Testis (tissue), 3 donors: ENCODE measurements around the gene EPS8L2. TPM values are rescaled to one million over a fixed set of nuclear protein-coding genes. Genes with fewer than 3 reads are reported as not detected.

Experiments
- DNase-seq: peaks from one replicate; pipeline ENCODE4 v3.0.0-alpha.2; 2019
- H3K27ac ChIP-seq, 2 donors: fragments of 200-600 bp; sonication (generic); one replicate each; pipeline ENCODE4 v1.5.1; 2019
- H3K27me3 ChIP-seq: fragments of 200-600 bp; sonication (generic); one replicate; pipeline ENCODE4 v1.5.1; 2019
- H3K36me3 ChIP-seq: fragments of 200-600 bp; sonication (generic); one replicate; pipeline ENCODE4 v1.5.1; 2017; ENCODE audit warnings: low read depth; ENCODE audit errors: missing control alignments
- H3K4me1 ChIP-seq: fragments of 200-600 bp; sonication (generic); one replicate; pipeline ENCODE4 v1.5.1; 2019
- H3K4me3 ChIP-seq, 2 donors: fragments of 200-600 bp; sonication (generic); one replicate each; pipeline ENCODE4 v1.5.1; 2017 to 2019
- H3K9me3 ChIP-seq: fragments of 200-600 bp; sonication (generic); one replicate; pipeline ENCODE4 v1.5.1; 2017
- POLR2A ChIP-seq: fragments of 450-650 bp; IDR thresholded peaks from one replicate; pipeline ENCODE4 v1.6.1; 2017; ENCODE audit warnings: antibody characterized with exemption, mild to moderate bottlenecking, moderate library complexity
- WGBS, 2 donors: methylation state at CpG; one replicate each; pipeline ENCODE4 v1.1.5; 2018; 5-methylcytosine and 5-hydroxymethylcytosine counted together
- intact Hi-C: fragments of 100-400 bp; cut with DNase I; formaldehyde crosslinking; loops from one replicate; pipeline ENCODE4 v1.15.1; 2023; ENCODE audit warnings: low total_unique reads
- polyA plus RNA-seq: library from polyadenylated mRNA; stranded (reverse); fragments of 350-450 nt; fragmentation: Illumina TruSeq; extraction: RNeasy Lipid Tissue Mini Kit (QIAGEN cat#74804); gene quantifications from one replicate; pipeline ENCODE4 v1.2.3, GENCODE V29; 2014; ENCODE audit warnings: low read depth, low replicate concordance; ENCODE audit not compliant: insufficient read depth
- total RNA-seq, 2 donors: library from RNA; depleted of rRNA; stranded (reverse); fragments of >200 nt; gene quantifications; one replicate each; pipeline ENCODE4 v1.2.3, GENCODE V29; 2016
- TF ChIP-seq, protein P1 (sequence below), 3 experiments: fragments of 450-650 bp in 2 of 3; fragments of 200-600 bp in 1 of 3; sonication (generic) in 1 of 3; IDR thresholded peaks; one replicate each; pipeline ENCODE4 v1.5.1; 2016 to 2019; ENCODE audit warnings: antibody characterized with exemption in 3 of 3, mild to moderate bottlenecking in 2 of 3, moderate library complexity in 1 of 3

EPS8L2 gene
- total and polyA plus RNA-seq, 3 donors from 2014 or later, result 14.3 to 29.1 (median 27.3) TPM

- TF ChIP-seq POLR2A, result no peak
- TF ChIP-seq, protein P1, sequence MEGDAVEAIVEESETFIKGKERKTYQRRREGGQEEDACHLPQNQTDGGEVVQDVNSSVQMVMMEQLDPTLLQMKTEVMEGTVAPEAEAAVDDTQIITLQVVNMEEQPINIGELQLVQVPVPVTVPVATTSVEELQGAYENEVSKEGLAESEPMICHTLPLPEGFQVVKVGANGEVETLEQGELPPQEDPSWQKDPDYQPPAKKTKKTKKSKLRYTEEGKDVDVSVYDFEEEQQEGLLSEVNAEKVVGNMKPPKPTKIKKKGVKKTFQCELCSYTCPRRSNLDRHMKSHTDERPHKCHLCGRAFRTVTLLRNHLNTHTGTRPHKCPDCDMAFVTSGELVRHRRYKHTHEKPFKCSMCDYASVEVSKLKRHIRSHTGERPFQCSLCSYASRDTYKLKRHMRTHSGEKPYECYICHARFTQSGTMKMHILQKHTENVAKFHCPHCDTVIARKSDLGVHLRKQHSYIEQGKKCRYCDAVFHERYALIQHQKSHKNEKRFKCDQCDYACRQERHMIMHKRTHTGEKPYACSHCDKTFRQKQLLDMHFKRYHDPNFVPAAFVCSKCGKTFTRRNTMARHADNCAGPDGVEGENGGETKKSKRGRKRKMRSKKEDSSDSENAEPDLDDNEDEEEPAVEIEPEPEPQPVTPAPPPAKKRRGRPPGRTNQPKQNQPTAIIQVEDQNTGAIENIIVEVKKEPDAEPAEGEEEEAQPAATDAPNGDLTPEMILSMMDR (IDR thresholded peaks at IDR 0.05), result no peak
- Histone ChIP-seq H3K4me1 (peaks cover 45% of the 10 kb centered on the region), H3K36me3 (no peaks in the 10 kb centered on the region), H3K27ac (peak overlapping the region in 1 of 2 donors; percentile 83), H3K9me3 (no peaks in the 10 kb centered on the region), H3K4me3 (peak overlapping the region in 1 of 2 donors; percentile 4), H3K27me3 (no peaks in the 10 kb centered on the region)
- no peak for DNase-seq
- WGBS, 2 donors, result 11 to 15% methylated on average over 6 to 29 of the region's 53 CpGs
- intact Hi-C loops, result loop anchor here (10.0 kb wide), 1 partner anchor 171 kb away; no protein-coding TSS in a partner anchor
Observed at GRCh38 chr11:725624-726202, 19.7 kb downstream of the EPS8L2 start.

DNA sequence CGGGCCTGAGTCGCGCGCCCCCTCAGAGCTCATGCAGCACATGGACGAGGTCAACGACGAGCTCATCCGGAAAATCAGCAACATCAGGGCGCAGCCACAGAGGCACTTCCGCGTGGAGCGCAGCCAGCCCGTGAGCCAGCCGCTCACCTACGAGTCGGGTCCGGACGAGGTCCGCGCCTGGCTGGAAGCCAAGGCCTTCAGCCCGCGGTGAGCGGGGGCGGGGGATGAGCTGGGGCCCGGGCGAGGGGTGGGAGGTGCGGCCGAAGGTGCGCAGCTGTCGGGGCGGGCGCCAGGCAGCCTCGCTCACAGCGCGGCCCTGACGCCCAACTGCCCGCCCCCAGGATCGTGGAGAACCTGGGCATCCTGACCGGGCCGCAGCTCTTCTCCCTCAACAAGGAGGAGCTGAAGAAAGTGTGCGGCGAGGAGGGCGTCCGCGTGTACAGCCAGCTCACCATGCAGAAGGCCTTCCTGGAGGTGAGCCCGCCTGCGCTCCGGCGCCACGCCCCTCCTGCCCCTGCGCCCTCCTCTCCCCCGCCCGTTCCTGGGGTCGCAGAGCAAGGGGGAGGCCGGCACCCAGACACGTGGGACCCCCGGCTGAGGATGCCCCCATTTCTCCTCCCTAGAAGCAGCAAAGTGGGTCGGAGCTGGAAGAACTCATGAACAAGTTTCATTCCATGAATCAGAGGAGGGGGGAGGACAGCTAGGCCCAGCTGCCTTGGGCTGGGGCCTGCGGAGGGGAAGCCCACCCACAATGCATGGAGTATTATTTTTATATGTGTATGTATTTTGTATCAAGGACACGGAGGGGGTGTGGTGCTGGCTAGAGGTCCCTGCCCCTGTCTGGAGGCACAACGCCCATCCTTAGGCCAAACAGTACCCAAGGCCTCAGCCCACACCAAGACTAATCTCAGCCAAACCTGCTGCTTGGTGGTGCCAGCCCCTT lies 20.5 kb downstream of the EPS8L2 start:
- H3K36me3 ChIP-seq, result no peaks in the 10 kb centered on the region
- peak overlapping the region; percentile 66 to 83 for H3K27ac ChIP-seq
- TF ChIP-seq, protein P1 (IDR thresholded peaks at IDR 0.05), result no peak
- TF ChIP-seq POLR2A, result no peak
- intact Hi-C loops, result loop anchor here (10.0 kb wide), 1 partner anchor 172 kb away; no protein-coding TSS in a partner anchor
- WGBS, 2 donors, result 7 to 8% methylated on average over 12 to 61 of the region's 61 CpGs
- peak; percentile 60 for DNase-seq
- H3K27me3 ChIP-seq, result no peaks in the 10 kb centered on the region
- no peaks in the 10 kb centered on the region for H3K9me3 ChIP-seq
- peaks cover 38% of the 10 kb centered on the region for H3K4me1 ChIP-seq
- H3K4me3 ChIP-seq, result peak overlapping the region in 1 of 2 donors; percentile 4

- H3K4me1 ChIP-seq, result peaks cover 38% of the 10 kb centered on the region
- DNase-seq, result no peak
- H3K36me3 ChIP-seq, result no peaks in the 10 kb centered on the region
- H3K27me3 ChIP-seq, result no peaks in the 10 kb centered on the region
- no peak for TF ChIP-seq POLR2A
- TF ChIP-seq, protein P1 (IDR thresholded peaks at IDR 0.05), result no peak
- peak overlapping the region; percentile 76 to 83 for H3K27ac ChIP-seq
- no peak overlapping the region for H3K4me3 ChIP-seq
- WGBS, 2 donors, result 74 to 81% methylated on average over 5 to 12 of the region's 12 CpGs
- no peaks in the 10 kb centered on the region for H3K9me3 ChIP-seq
- intact Hi-C loops, result loop anchor here (10.0 kb wide), 1 partner anchor 172 kb away; no protein-coding TSS in a partner anchor
Observed at GRCh38 chr11:727281-727701, 21.3 kb downstream of the EPS8L2 start.

GRCh38 chr11:727859-728748 lies 22.1 kb downstream of the EPS8L2 start:
- intact Hi-C loops, result loop anchor here (10.0 kb wide), 1 partner anchor 173 kb away; no protein-coding TSS in a partner anchor
- TF ChIP-seq, protein P1 (IDR thresholded peaks at IDR 0.05), result peak; percentile 92 to 97 (median 95)
- no peak for TF ChIP-seq POLR2A
- Histone ChIP-seq H3K27ac (peak overlapping the region; percentile 76 to 83), H3K4me3 (no peak overlapping the region), H3K36me3 (no peaks in the 10 kb centered on the region), H3K27me3 (no peaks in the 10 kb centered on the region), H3K4me1 (peaks cover 38% of the 10 kb centered on the region), H3K9me3 (no peaks in the 10 kb centered on the region)
- DNase-seq, result peak; percentile 84
- 48 to 53% methylated on average over 5 to 27 of the region's 31 CpGs for WGBS, 2 donors
